Measurements from ENCODE around the gene MTRR. TPM values are rescaled to one million over a fixed set of nuclear protein-coding genes. Genes with fewer than 3 reads are reported as not detected.

MTRR gene
- total and polyA plus RNA-seq, 2 experiments from 2014 or later = 24.8 to 28.0 TPM

GRCh38 chr5:7834982-7835381 lies 34.0 kb upstream of the MTRR start:
- no peak for DNase-seq (ENCODE audit: low spot score)
- H2AFZ ChIP-seq = no peak overlapping the region
- no peak overlapping the region for H3K27ac ChIP-seq
- no peaks in the 10 kb centered on the region for H3K9me2 ChIP-seq (replicated peaks; ENCODE audit: insufficient read depth)
- no peaks in the 10 kb centered on the region for H3K9me3 ChIP-seq (ENCODE audit: low read depth)
- no peak for TF ChIP-seq EZH2 (IDR thresholded peaks at IDR 0.05; ENCODE audit: borderline replicate concordance)
- TF ChIP-seq CTCF (IDR thresholded peaks at IDR 0.05; ENCODE audit: poor library complexity) = no peak
- no peak for TF ChIP-seq EZH2phosphoT487 (IDR thresholded peaks at IDR 0.05; ENCODE audit: low read depth, severe bottlenecking, unreplicated experiment)
- no peaks in the 10 kb centered on the region for H3K36me3 ChIP-seq (replicated peaks; ENCODE audit: insufficient read depth, low read depth)
- H3K4me2 ChIP-seq = no peak overlapping the region
- no peaks in the 10 kb centered on the region for H3K4me1 ChIP-seq (ENCODE audit: insufficient read depth)
- no peaks in the 10 kb centered on the region for H4K20me1 ChIP-seq (ENCODE audit: insufficient read depth, poor library complexity, severe bottlenecking)
- 92% methylated on average over 4 of the region's 4 CpGs for WGBS (ENCODE audit: low lambda C conversion rate, missing lambda C conversion rate)
- no peaks in the 10 kb centered on the region for H3K27me3 ChIP-seq
- H3K79me2 ChIP-seq = no peaks in the 10 kb centered on the region
- no peak overlapping the region for H3K4me3 ChIP-seq

GRCh38 chr5:7837403-7837802 lies 31.5 kb upstream of the MTRR start:
- Histone ChIP-seq H3K9me2 (replicated peaks; ENCODE audit: insufficient read depth) (no peaks in the 10 kb centered on the region), H3K4me2 (no peak overlapping the region), H3K9me3 (ENCODE audit: low read depth) (no peaks in the 10 kb centered on the region), H3K79me2 (no peaks in the 10 kb centered on the region), H3K27me3 (no peaks in the 10 kb centered on the region), H3K36me3 (replicated peaks; ENCODE audit: insufficient read depth, low read depth) (no peaks in the 10 kb centered on the region), H3K27ac (no peak overlapping the region), H3K4me3 (no peak overlapping the region), H4K20me1 (ENCODE audit: insufficient read depth, poor library complexity, severe bottlenecking) (no peaks in the 10 kb centered on the region), H2AFZ (no peak overlapping the region), H3K4me1 (ENCODE audit: insufficient read depth) (no peaks in the 10 kb centered on the region)
- DNase-seq (ENCODE audit: low spot score) = no peak
- WGBS (ENCODE audit: low lambda C conversion rate, missing lambda C conversion rate) = 25% methylated on average over 3 of the region's 3 CpGs
- TF ChIP-seq EZH2 (IDR thresholded peaks at IDR 0.05; ENCODE audit: borderline replicate concordance) (no peak), CTCF (IDR thresholded peaks at IDR 0.05; ENCODE audit: poor library complexity) (no peak), EZH2phosphoT487 (IDR thresholded peaks at IDR 0.05; ENCODE audit: low read depth, severe bottlenecking, unreplicated experiment) (no peak)

GRCh38 chr5:7842531-7842930 lies 26.4 kb upstream of the MTRR start:
- TF ChIP-seq CTCF (IDR thresholded peaks at IDR 0.05; ENCODE audit: poor library complexity) (no peak), EZH2 (IDR thresholded peaks at IDR 0.05; ENCODE audit: borderline replicate concordance) (no peak), EZH2phosphoT487 (IDR thresholded peaks at IDR 0.05; ENCODE audit: low read depth, severe bottlenecking, unreplicated experiment) (no peak)
- 88% methylated on average over 2 of the region's 2 CpGs for WGBS (ENCODE audit: low lambda C conversion rate, missing lambda C conversion rate)

GRCh38 chr5:7844901-7845300 lies 24.0 kb upstream of the MTRR start:
- H4K20me1 ChIP-seq (ENCODE audit: insufficient read depth, poor library complexity, severe bottlenecking) = no peaks in the 10 kb centered on the region
- no peaks in the 10 kb centered on the region for H3K9me3 ChIP-seq (ENCODE audit: low read depth)
- no peaks in the 10 kb centered on the region for H3K4me1 ChIP-seq (ENCODE audit: insufficient read depth)
- no peak overlapping the region for H3K27ac ChIP-seq
- H2AFZ ChIP-seq = no peak overlapping the region
- TF ChIP-seq EZH2phosphoT487 (IDR thresholded peaks at IDR 0.05; ENCODE audit: low read depth, severe bottlenecking, unreplicated experiment) (no peak), CTCF (IDR thresholded peaks at IDR 0.05; ENCODE audit: poor library complexity) (no peak), EZH2 (IDR thresholded peaks at IDR 0.05; ENCODE audit: borderline replicate concordance) (no peak)
- no peak overlapping the region for H3K4me3 ChIP-seq
- H3K36me3 ChIP-seq (replicated peaks; ENCODE audit: insufficient read depth, low read depth) = no peaks in the 10 kb centered on the region
- no peak overlapping the region for H3K4me2 ChIP-seq
- H3K9me2 ChIP-seq (replicated peaks; ENCODE audit: insufficient read depth) = no peaks in the 10 kb centered on the region
- no peaks in the 10 kb centered on the region for H3K79me2 ChIP-seq
- no peaks in the 10 kb centered on the region for H3K27me3 ChIP-seq
- DNase-seq (ENCODE audit: low spot score) = no peak

More at GRCh38 chr5:7842531-7842930, 26.4 kb upstream of the MTRR start:
- H3K79me2 ChIP-seq = no peaks in the 10 kb centered on the region
- no peak overlapping the region for H2AFZ ChIP-seq
- no peaks in the 10 kb centered on the region for H3K36me3 ChIP-seq (replicated peaks; ENCODE audit: insufficient read depth, low read depth)
- no peak overlapping the region for H3K4me2 ChIP-seq
- H3K9me3 ChIP-seq (ENCODE audit: low read depth) = no peaks in the 10 kb centered on the region
- H3K9me2 ChIP-seq (replicated peaks; ENCODE audit: insufficient read depth) = no peaks in the 10 kb centered on the region
- no peaks in the 10 kb centered on the region for H4K20me1 ChIP-seq (ENCODE audit: insufficient read depth, poor library complexity, severe bottlenecking)
- no peaks in the 10 kb centered on the region for H3K27me3 ChIP-seq
- H3K4me1 ChIP-seq (ENCODE audit: insufficient read depth) = no peaks in the 10 kb centered on the region
- no peak overlapping the region for H3K4me3 ChIP-seq
- no peak overlapping the region for H3K27ac ChIP-seq
- DNase-seq (ENCODE audit: low spot score) = no peak

All from hepatocyte (in vitro differentiated cells).